Globus pallidus (tissue), 1 donor: ENCODE measurements around the gene PTPRG.

Experiments used
- DNase-seq: peaks from one replicate; pipeline ENCODE4 v3.0.0-alpha.2; 2015; ENCODE audit warnings: low spot score

The PTPRG gene

GRCh38 chr3:62238003-62238402, 676.6 kb downstream of the PTPRG start:
- DNase-seq, result peak; percentile 21

- DNase-seq, result no peak
These were observed 677.1 kb downstream of the PTPRG start for GRCh38 chr3:62238431-62238830.

- no peak for DNase-seq
These were observed 679.9 kb downstream of the PTPRG start for GRCh38 chr3:62241279-62241678.

GRCh38 chr3:62242831-62243509, 681.6 kb downstream of the PTPRG start:
- DNase-seq, result peak; percentile 37

GRCh38 chr3:62246094-62246493, 684.7 kb downstream of the PTPRG start:
- DNase-seq, result no peak

- DNase-seq, result no peak
These were observed 685.6 kb downstream of the PTPRG start for GRCh38 chr3:62246985-62247384.

GRCh38 chr3:62248734-62249483, 687.5 kb downstream of the PTPRG start:
- DNase-seq, result no peak

- DNase-seq, result no peak
These were observed 688.1 kb downstream of the PTPRG start for GRCh38 chr3:62249484-62249776.

- no peak for DNase-seq
These were observed 688.6 kb downstream of the PTPRG start for GRCh38 chr3:62249855-62250543.

- DNase-seq, result no peak
These were observed 691.2 kb downstream of the PTPRG start for GRCh38 chr3:62252438-62253157.

GRCh38 chr3:62253971-62254370, 692.6 kb downstream of the PTPRG start:
- DNase-seq, result no peak

GRCh38 chr3:62255758-62256157, 694.4 kb downstream of the PTPRG start:
- DNase-seq, result no peak

- DNase-seq, result no peak
These were observed 698.6 kb downstream of the PTPRG start for GRCh38 chr3:62259924-62260323.

- DNase-seq, result no peak
These were observed 699.3 kb downstream of the PTPRG start for GRCh38 chr3:62260655-62261054.

- no peak for DNase-seq
These were observed 699.8 kb downstream of the PTPRG start for GRCh38 chr3:62261121-62261520.

GRCh38 chr3:62261736-62262135, 700.4 kb downstream of the PTPRG start:
- DNase-seq, result no peak

- DNase-seq, result no peak
These were observed 704.2 kb downstream of the PTPRG start for GRCh38 chr3:62265528-62265927.

GRCh38 chr3:62266668-62267283, 705.4 kb downstream of the PTPRG start:
- no peak for DNase-seq

GRCh38 chr3:62276658-62277180, 715.3 kb downstream of the PTPRG start:
- no peak for DNase-seq

- no peak for DNase-seq
These were observed 716.1 kb downstream of the PTPRG start for GRCh38 chr3:62277450-62277849.

- DNase-seq, result no peak
These were observed 716.6 kb downstream of the PTPRG start for GRCh38 chr3:62277986-62278385.

- no peak for DNase-seq
These were observed 720.4 kb downstream of the PTPRG start for GRCh38 chr3:62281726-62282125.
